ENCODE results near the gene DGKA.

GRCh38 chr12:55929306-55929791 lies 1.6 kb upstream of the DGKA start:
- TF ChIP-seq CTCF (IDR thresholded peaks at IDR 0.05) = no peak
- TF ChIP-seq EP300 (IDR thresholded peaks at IDR 0.05) = no peak
- no peak for TF ChIP-seq POLR2A (IDR thresholded peaks at IDR 0.05)

Measured in gastroesophageal sphincter (tissue), 3 donors.